HK-2 (cell line): Measurements from ENCODE around the gene NUDC.
"Not testable (repeated sequence)": the region's sequence is repeated elsewhere in the genome, so short reads cannot be mapped to it uniquely, and the experiment has no call there.

ENCODE experiments used
- DNase-seq: peaks from one replicate; pipeline ENCODE4 v3.0.0-alpha.2; 2018; ENCODE audit not compliant: unreplicated experiment

Gene NUDC

GRCh38 chr1:26921540-26922430 is at the start of gene NUDC:
TSS of gene NUDC (plus strand) at chr1:26921743. CDS start at chr1:26921849, 106 bp downstream.
- DNase-seq, result peak; percentile 97

- not testable (repeated sequence) for DNase-seq
These were observed 48.4 kb upstream of the NUDC start for GRCh38 chr1:26873097-26873496.

- DNase-seq, result no peak
These were observed 46.6 kb upstream of the NUDC start for GRCh38 chr1:26874896-26875295.

DNA sequence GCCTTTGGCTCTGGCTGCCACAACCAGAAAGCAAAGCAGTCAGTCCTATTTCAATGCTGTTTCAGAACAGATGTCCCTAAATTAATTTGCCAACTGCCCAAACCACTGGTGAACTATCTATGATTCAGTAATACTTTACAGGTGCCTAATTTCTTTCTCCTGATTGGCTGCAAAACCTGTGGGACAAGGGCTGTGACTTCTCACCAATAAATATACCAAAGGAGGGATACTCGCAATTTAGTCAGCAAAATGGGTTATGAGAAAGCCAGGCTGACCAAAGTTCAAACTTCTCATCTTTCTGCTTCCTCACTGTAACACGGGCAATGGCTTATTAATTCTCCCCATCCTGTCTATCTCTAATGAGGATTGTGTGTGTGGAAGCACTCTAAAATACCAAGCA is 44.2 kb upstream of the NUDC start:
- DNase-seq, result no peak

GRCh38 chr1:26879793-26880192 is 41.8 kb upstream of the NUDC start:
- DNase-seq, result no peak

GRCh38 chr1:26881611-26882010 is 39.9 kb upstream of the NUDC start:
- not testable (repeated sequence) for DNase-seq

- DNase-seq, result no peak
These were observed 38.7 kb upstream of the NUDC start for GRCh38 chr1:26882696-26883463.

DNA sequence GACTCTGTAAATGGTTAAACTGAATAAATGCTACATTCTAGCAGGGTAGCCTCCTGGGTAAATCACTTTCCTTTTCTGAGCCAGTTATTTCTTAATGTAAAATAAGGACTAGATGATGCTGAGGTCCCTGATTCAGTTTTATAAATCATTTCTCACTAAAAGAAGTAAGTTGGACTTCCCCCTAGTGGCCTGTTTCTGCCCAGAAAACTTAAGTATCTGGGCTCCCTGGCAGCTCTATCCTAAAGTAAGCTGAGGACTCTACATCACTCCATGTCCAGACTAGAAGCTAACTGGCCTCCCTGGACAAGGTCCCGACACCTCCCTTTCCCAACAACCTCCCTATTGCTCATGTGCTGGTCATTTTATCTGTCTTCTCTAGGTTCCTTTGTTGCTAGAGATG is 34.4 kb upstream of the NUDC start:
- no peak for DNase-seq

GRCh38 chr1:26888231-26888630 is 33.3 kb upstream of the NUDC start:
- DNase-seq, result no peak

DNA sequence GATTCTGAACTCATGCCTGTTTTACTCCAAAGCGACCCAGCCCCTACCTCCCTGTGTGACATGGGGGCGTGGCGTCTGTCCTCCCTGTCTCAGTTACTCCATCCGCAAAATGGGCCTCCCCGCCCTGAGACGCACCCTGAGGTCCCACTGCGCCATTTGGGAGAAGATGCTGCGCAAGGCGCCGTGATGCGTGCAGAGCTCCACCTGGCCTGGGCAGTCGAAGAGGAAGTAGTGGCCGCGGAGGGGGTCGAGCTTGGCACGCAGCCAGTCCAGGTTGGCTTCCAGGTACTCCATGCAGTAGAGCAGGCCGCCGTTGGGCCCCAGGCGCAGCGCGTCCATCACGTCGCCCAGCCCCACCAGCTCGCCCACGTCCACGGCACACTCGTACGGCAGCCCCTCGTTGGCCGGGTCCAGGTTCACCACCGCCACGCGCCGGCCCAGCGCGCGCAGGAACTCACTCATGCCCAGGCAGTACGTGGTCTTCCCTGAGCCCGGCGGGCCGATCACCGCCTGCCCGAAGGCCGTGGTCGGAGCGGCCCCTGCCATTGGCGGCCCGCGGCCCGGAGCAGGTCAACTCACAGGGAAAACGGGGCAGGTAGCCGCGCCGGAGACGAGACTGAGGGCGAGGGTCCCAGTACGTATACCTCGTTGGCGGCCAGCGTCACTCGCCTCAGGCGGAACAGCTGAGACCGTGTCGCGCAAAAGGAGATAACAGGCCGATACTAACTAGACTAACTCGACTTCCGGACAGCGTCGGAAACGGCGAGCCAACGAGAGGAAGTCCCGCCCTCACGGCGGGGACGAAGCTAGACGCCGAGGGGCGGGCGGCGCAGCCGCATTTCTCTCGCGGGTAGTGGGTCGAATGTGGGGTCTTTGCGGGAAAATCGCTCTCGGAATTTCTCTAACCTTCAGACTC is 31.7 kb upstream of the NUDC start, which contains the start of gene GPN2:
TSS of gene GPN2 (minus strand) at position 733 of the 916 bp plus-strand sequence. CDS start at position 546, 187 bp downstream.
- DNase-seq, result peak; percentile 77

GRCh38 chr1:26890467-26890796 is 31.1 kb upstream of the NUDC start:
- no peak for DNase-seq

DNA sequence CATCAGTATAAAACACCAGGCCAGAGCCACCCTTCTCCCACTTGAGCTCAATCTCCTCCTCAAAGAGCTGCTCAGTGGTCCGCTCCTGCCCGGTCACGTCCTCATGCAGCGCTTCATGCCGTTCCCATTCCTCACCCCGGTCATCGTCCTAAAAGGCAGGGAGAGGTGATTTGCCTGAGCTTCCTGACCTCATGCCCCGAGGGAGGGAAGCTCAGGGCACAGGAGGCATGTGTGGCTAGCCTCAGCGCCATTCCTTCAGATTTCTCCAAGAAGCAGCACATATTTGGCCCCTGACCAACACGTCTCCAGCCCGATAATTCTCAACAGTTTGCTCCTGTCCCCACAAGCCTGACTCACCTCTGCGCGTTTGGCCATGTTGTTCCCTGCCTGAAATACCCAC is 27.3 kb upstream of the NUDC start:
- no peak for DNase-seq

- DNase-seq, result no peak
These were observed 24.2 kb upstream of the NUDC start for GRCh38 chr1:26897351-26897750.

DNA sequence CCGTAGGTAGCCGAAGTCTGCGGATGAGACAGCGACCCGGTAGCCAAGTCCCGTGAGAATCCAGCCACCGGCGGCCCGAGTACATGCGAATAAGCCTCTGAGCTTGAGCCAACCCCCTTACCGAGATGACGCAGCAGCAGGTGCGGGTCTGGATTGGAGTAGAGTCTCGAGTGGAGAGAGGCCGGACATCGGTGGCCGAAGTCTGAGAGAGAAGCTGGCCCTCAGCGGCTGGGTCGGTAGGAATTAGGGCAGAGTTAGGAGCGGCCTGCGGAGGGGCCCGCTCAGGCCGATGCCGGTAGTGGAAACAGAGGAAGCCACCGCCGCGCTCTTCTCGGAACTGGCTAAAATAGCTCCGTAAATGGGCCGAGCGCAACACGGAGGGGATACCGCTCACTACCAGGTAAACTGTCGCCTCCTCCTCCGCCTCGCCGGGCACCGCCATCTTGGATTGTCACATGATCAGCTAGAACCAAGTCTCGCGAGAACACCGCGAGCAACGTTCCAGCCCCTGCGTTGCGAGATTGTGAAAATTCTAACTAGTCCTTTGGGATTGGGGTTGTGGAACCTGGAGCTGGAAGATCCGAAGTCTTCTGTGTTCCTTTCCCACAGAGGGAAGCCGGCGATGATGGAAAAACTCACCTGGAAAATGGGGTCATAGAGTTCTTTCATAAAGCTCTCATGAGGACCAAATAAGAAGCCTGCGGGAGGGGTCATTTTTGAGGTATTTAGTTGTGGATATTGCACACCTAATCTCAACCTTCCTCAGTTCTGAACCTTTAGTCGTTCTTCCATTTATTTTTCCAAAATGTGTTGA is 21.3 kb upstream of the NUDC start, which contains the start of gene GPATCH3:
TSS of gene GPATCH3 (minus strand) at position 467 of the 814 bp plus-strand sequence. CDS start at position 442, 25 bp downstream.
- peak; percentile 92 for DNase-seq

DNA sequence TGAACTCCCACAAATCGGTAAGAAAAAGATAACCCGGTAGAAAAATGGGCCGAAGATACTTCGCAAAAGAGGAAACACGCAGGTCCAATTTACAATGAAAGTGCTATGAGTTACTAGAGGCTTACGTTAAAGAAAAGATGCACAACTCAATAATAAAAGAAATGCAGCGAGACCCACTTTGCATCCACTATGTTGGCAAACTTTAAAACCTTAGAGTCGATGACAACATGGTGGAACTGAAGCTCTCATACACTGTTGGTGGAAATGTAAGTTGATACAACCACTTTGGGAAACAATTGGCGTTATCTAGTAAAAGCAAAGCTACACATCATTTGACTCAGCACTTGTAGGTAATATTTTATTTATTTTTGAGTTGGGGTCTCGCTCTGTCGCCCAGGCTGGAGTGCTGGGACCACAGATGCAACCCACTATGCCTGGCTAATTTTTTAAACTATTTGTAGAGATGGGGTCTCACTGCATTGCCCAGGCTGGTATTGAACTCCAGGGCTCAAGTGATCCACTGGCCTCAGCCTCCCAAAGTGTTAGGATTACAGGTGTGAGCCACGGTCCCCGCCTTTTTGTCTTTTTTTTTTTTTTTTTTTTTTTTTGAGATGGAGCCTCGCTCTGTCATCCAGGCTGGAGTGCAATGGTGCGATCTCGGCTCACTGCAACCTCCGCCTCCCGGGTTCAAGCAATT is 20.6 kb upstream of the NUDC start:
- DNase-seq, result no peak

GRCh38 chr1:26907071-26907917 is 14.2 kb upstream of the NUDC start:
- DNase-seq, result peak; percentile 83

DNA sequence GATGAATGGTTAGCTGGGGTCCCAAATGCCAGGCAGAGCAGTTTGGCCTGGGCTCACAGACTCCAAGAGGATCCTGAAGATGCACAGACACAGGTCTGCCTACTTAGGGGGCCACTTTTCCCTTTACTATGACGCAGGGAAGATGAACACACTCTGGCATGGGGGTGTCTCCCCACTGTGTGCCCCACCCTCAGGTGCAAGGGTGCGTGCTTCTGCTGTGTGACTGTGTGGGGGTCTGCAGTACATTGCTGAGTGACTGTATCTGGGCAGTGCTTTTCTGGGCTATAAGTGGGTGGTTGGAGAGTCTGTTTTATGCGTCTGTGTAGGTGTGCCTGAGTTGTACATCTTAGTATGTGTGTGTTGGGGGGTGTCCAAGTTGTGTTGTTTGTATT is 11.6 kb upstream of the NUDC start:
- DNase-seq, result no peak

GRCh38 chr1:26910343-26911160 is 11.0 kb upstream of the NUDC start:
- no peak for DNase-seq
